ENCODE measurements around the gene AP3S2. TPM values are rescaled to one million over a fixed set of nuclear protein-coding genes. Genes with fewer than 3 reads are reported as not detected.

The AP3S2 gene
- total and polyA plus RNA-seq, 2 of the 8 experiments (the other 6 are each of a cell fraction or from before 2014, with no cell fraction given) = 19.2 to 45.4 TPM

DNA sequence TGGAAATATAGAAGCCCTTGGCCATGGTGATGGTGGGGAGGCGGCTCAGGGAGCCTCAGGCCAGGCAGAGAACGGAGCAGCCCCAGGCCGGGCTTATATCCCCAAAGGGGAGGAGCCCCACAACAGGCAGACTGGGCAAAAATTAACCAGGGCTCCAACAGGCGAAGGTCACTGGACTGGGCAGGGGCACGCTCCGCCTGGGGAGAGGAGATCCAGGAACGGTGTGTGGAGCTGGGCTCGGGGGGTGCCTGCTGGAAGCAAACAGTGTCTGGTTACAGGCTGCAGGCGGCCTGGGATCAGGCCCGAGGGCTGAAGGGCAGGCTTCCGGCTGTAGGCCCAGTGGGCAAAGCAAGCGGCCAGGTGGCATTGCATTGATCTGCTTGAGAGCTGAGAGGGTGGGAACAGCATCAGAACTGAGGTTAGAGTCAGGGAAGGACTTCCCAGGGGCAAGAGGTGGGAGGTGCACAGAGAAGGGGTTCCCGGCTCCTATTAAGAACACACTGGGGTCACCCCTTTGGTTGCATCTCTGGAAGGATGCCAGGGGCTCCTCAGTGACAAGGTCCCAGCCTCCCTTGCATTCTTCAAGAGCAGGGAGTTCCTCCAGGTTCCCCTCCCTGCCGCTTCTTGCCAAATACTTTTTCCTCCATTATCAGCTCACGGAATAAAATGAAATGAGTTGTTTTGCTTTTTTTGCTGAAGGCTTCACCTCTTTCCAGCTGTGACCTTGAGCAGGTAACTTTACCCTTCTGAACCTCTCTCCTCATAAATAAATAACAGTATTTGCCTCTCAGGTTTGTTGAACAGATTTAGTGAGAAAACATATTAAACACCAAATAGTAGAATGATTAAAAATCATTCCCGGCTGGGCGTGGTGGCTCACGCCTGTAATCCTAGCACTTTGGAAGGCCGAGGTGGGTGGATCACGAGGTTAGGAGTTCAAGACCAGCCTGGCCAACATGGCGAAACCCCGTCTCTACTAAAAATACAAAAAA, 86.9 kb downstream of the AP3S2 start:
- Histone ChIP-seq H4K20me1 (replicated peaks in 1 of 2; ENCODE audit: control insufficient read depth in 1 of 2, insufficient read depth in 2 of 2, low read length in 2 of 2) (no peaks in the 10 kb centered on the region), H3K79me2 (ENCODE audit: control insufficient read depth in 1 of 2, insufficient read depth in 2 of 2, low read length in 2 of 2) (no peaks in the 10 kb centered on the region), H4K91ac (replicated peaks; ENCODE audit: insufficient read length, low read length) (no peak overlapping the region), H2BK20ac (ENCODE audit: low read length) (0 out of 2 replicates have a peak overlapping the region, but pooled peaks have one; percentile 48), H3K14ac (ENCODE audit: insufficient read length) (no peak overlapping the region), H2BK15ac (ENCODE audit: low read length) (no peak overlapping the region), H4K8ac (ENCODE audit: extremely low read depth, insufficient read depth, low read length) (peak overlapping the region; percentile 42; the same call in 1 of the 2 replicates), H3K23me2 (ENCODE audit: low read depth, low read length) (no peaks in the 10 kb centered on the region), H3K9ac (replicated peaks in 1 of 4; ENCODE audit: extremely low read depth in 1 of 4, low read depth in 3 of 4, low read length in 3 of 4) (no peak overlapping the region), H3K18ac (ENCODE audit: extremely low read depth, low read length) (no peak overlapping the region; the same call in 1 of the 2 replicates), H3K9me3 (ENCODE audit: insufficient read depth in 2 of 2, low read depth in 1 of 2, low read length in 1 of 2) (no peaks in the 10 kb centered on the region), H3K4me2 (ENCODE audit: insufficient read depth in 1 of 2, low read depth in 2 of 2, low read length in 2 of 2) (no peak overlapping the region), H2BK120ac (replicated peaks; ENCODE audit: low read depth, low read length) (no peak overlapping the region), H3K4ac (replicated peaks; ENCODE audit: insufficient read length, low read depth, low read length) (no peak overlapping the region), H3K23ac (ENCODE audit: insufficient read length) (no peak overlapping the region), H2BK12ac (ENCODE audit: low read depth, low read length) (no peak overlapping the region), H3K36me3 (ENCODE audit: control insufficient read depth in 2 of 4, insufficient read depth in 4 of 4, low read length in 3 of 4) (no peaks in the 10 kb centered on the region), H3K27me3 (replicated peaks in 1 of 4; ENCODE audit: control insufficient read depth in 3 of 4, extremely low read depth in 1 of 4, insufficient read depth in 3 of 4, low read length in 3 of 4) (no peaks in the 10 kb centered on the region), H3K79me1 (ENCODE audit: low read depth, low read length) (no peaks in the 10 kb centered on the region), H3K4me3 (ENCODE audit: extremely low read depth in 1 of 4, insufficient read depth in 2 of 4, low read depth in 3 of 4, low read length in 4 of 4) (no peak overlapping the region), H3K27ac (ENCODE audit: low read depth, low read length) (no peak overlapping the region), H2AFZ (ENCODE audit: low read length) (no peak overlapping the region), H2AK5ac (ENCODE audit: low read depth, low read length) (no peak overlapping the region), H3K56ac (replicated peaks; ENCODE audit: insufficient read length, low read depth, low read length) (no peak overlapping the region), H2BK5ac (ENCODE audit: low read depth, low read length) (0 out of 2 replicates have a peak overlapping the region, but pooled peaks have one; percentile 71), H3K4me1 (replicated peaks in 1 of 4; ENCODE audit: control insufficient read depth in 3 of 4, insufficient read depth in 4 of 4, low read length in 3 of 4) (peaks cover 0 to 13% (median 1%) of the 10 kb centered on the region in 4 experiments; a peak in 4 of 7 replicates), H4K5ac (ENCODE audit: insufficient read length, low read depth, low read length) (no peak overlapping the region)
- no peak for FAIRE-seq
- CTCF ChIA-PET (ENCODE audit: partially characterized antibody) = interaction anchor here (0.9 to 2.8 kb wide), 6 partner anchors 9 to 81 kb away, joined by 3 to 11 read pairs (median 4); no protein-coding TSS in a partner anchor
- POLR2A ChIA-PET (ENCODE audit: partially characterized antibody) = interaction anchor here (1.4 kb wide), 1 partner anchor 23 kb away, joined by 4 read pairs; no protein-coding TSS in a partner anchor
- no peak for DNase-seq (ENCODE audit: low read depth in 1 of 2, low spot score in 2 of 2)
- 88% methylated on average over 19 of the region's 22 CpGs; no CpG with 5 or more reads in 1 of the 2 experiments for WGBS, 2 experiments (ENCODE audit: extremely low coverage in 1 of 2, insufficient coverage in 1 of 2, insufficient read length in 1 of 2, insufficient replicate concordance in 2 of 2, low coverage in 1 of 2, low lambda C conversion rate in 2 of 2, missing lambda C conversion rate in 1 of 2)
- TF ChIP-seq, protein P1, sequence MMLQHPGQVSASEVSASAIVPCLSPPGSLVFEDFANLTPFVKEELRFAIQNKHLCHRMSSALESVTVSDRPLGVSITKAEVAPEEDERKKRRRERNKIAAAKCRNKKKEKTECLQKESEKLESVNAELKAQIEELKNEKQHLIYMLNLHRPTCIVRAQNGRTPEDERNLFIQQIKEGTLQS (IDR thresholded peaks at IDR 0.05; ENCODE audit: insufficient read depth, low read depth, low read length) = no peak
- no peak for TF ChIP-seq TEAD4 (IDR thresholded peaks at IDR 0.05; ENCODE audit: low read depth, low read length)
- TF ChIP-seq TAF1 (IDR thresholded peaks at IDR 0.05; ENCODE audit: low read depth, low read length) = no peak
- TF ChIP-seq TCF12 (IDR thresholded peaks at IDR 0.05; ENCODE audit: low read depth, low read length) = no peak
- TF ChIP-seq RFX5 (IDR thresholded peaks at IDR 0.05; ENCODE audit: borderline replicate concordance, low read depth, low read length) = no peak
- TF ChIP-seq HDAC6 (IDR thresholded peaks at IDR 0.05; ENCODE audit: low read depth, low read length) = no peak
- TF ChIP-seq CHD1 (IDR thresholded peaks at IDR 0.05; ENCODE audit: low read depth, low read length) = no peak
- no peak for TF ChIP-seq RBBP5 (IDR thresholded peaks at IDR 0.05; ENCODE audit: borderline replicate concordance, low read depth, low read length)
- TF ChIP-seq BACH1 (IDR thresholded peaks at IDR 0.05; ENCODE audit: low read length) = no peak
- TF ChIP-seq BCL11A (IDR thresholded peaks at IDR 0.05; ENCODE audit: low read depth in 2 of 2, low read length in 2 of 2) = no peak
